Thoracic aorta (tissue), 2 donors: ENCODE results near the gene PCDHAC2. TPM values are rescaled to one million over a fixed set of nuclear protein-coding genes. Genes with fewer than 3 reads are reported as not detected.

Experiments
- ATAC-seq: fragments of 150-250 bp; one replicate; pipeline ENCODE4 v1.8.0; 2017; ENCODE audit warnings: low read depth; ENCODE audit not compliant: insufficient number of reproducible peaks, low FRiP score
- DNase-seq: peaks from one replicate; pipeline ENCODE4 v3.0.0-alpha.2; 2020; ENCODE audit warnings: low spot score
- H3K27ac ChIP-seq, 2 donors: fragments of 200-600 bp; sonication (generic); 1 replicate in 1 of 2; 2 replicates in 1 of 2; pipeline ENCODE4 v1.5.1; 2016; ENCODE audit warnings: mild to moderate bottlenecking in 2 of 2, moderate library complexity in 2 of 2
- H3K27me3 ChIP-seq: fragments of 200-600 bp; sonication (generic); replicated peaks from 2 replicates; pipeline ENCODE4 v1.6.0; 2016; ENCODE audit warnings: mild to moderate bottlenecking; ENCODE audit not compliant: insufficient read depth
- H3K36me3 ChIP-seq: fragments of 200-600 bp; sonication (generic); one replicate; pipeline ENCODE4 v1.5.1; 2016
- H3K4me1 ChIP-seq, 2 donors: fragments of 200-600 bp; sonication (generic); 1 replicate in 1 of 2; 2 replicates in 1 of 2; pipeline versions ENCODE4 v1.5.1 to v1.6.0; 2016; ENCODE audit warnings: low read depth in 2 of 2, mild to moderate bottlenecking in 1 of 2; ENCODE audit not compliant: control insufficient read depth in 1 of 2
- H3K4me3 ChIP-seq: fragments of 200-600 bp; sonication (generic); 2 replicates; pipeline ENCODE4 v1.5.1; 2016; ENCODE audit warnings: mild to moderate bottlenecking
- H3K9me3 ChIP-seq: fragments of 200-600 bp; sonication (generic); 2 replicates; pipeline ENCODE4 v1.5.1; 2016
- total RNA-seq, 2 donors: library from RNA; depleted of rRNA; stranded (reverse); fragments of >200 nt; gene quantifications; one replicate each; pipeline versions ENCODE4 v1.1.0 to v1.2.3, GENCODE V29; 2016
- TF ChIP-seq, protein P1 (sequence below): fragments of 200-600 bp; sonication (generic); IDR thresholded peaks from one replicate; pipeline ENCODE4 v1.5.1; 2019; ENCODE audit warnings: antibody characterized with exemption

Gene PCDHAC2
- total RNA-seq, 2 donors from 2014 or later, result 0.71 TPM; not detected in 1

DNA sequence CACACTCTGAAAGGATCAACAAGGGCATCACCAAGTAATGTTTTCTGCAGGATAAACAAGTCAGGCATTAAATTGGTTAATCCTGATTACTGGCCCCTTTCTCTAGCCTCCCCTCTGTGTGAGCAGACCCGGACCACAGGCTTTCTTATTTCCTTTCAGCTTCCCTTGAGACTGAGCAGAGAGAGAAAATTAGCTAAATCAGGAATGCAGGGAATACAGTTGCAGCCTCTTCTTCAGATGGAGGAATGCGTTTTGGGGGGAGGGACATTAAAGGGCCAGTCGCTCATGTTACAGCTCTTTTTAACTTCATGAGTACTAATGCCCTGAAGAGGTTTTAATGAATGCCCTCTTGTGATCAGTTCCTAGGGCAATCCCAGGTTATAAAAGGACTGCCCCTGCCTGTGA, 19.8 kb downstream of the PCDHAC2 start:
- Histone ChIP-seq H3K4me3 (no peak overlapping the region), H3K27me3 (no peaks in the 10 kb centered on the region), H3K4me1 (no peaks in the 10 kb centered on the region), H3K36me3 (no peaks in the 10 kb centered on the region), H3K27ac (no peak overlapping the region), H3K9me3 (no peaks in the 10 kb centered on the region)
- TF ChIP-seq, protein P1, sequence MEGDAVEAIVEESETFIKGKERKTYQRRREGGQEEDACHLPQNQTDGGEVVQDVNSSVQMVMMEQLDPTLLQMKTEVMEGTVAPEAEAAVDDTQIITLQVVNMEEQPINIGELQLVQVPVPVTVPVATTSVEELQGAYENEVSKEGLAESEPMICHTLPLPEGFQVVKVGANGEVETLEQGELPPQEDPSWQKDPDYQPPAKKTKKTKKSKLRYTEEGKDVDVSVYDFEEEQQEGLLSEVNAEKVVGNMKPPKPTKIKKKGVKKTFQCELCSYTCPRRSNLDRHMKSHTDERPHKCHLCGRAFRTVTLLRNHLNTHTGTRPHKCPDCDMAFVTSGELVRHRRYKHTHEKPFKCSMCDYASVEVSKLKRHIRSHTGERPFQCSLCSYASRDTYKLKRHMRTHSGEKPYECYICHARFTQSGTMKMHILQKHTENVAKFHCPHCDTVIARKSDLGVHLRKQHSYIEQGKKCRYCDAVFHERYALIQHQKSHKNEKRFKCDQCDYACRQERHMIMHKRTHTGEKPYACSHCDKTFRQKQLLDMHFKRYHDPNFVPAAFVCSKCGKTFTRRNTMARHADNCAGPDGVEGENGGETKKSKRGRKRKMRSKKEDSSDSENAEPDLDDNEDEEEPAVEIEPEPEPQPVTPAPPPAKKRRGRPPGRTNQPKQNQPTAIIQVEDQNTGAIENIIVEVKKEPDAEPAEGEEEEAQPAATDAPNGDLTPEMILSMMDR, result no peak
- DNase-seq, result no peak
- ATAC-seq, result no peak

DNA sequence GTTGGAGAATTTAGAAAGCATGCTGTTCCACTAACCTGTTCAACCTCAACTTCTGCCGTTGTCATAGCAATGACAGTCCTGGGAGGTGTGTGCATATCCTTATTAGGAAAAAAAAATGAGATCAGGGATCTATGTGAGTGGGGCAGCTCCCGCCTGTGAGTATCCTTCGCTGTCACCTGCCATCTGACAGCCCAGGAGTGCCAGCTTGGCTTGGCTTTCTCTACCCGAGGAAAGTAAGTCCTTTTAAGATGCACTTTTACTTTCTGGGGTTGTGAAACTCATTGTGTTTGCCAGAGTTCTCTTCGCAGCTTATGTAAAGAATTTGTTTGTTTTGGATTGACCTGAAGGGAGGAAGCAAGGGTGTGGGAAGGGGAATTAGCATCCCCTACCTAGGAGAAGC, 21.8 kb downstream of the PCDHAC2 start:
- Histone ChIP-seq H3K27ac (no peak overlapping the region), H3K4me3 (no peak overlapping the region), H3K27me3 (no peaks in the 10 kb centered on the region), H3K4me1 (no peaks in the 10 kb centered on the region), H3K9me3 (no peaks in the 10 kb centered on the region), H3K36me3 (no peaks in the 10 kb centered on the region)
- DNase-seq (no peak), ATAC-seq (no peak)
- TF ChIP-seq, protein P1, result no peak

DNA sequence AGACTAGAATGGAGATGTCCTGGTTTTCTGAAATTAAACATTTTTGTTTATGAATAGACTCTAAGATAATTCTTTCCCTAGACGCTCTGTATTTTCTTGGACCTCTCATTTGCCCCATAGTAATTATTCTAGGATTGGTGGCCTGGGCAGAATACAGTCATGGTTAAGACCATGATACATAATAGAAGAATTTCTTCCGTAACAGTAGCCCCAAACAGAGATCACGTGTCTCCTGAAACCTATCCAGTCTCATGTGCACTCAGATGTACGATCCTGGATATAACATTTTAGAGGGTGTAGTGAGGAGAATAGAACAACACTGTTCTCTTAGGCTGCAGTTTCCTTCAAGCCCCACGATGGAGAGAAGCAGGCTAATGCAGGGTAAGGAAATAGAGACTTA, 22.3 kb downstream of the PCDHAC2 start:
- H3K4me3 ChIP-seq, result no peak overlapping the region
- no peak for ATAC-seq
- H3K4me1 ChIP-seq, result no peaks in the 10 kb centered on the region
- no peak overlapping the region for H3K27ac ChIP-seq
- H3K27me3 ChIP-seq, result no peaks in the 10 kb centered on the region
- no peak for DNase-seq
- no peaks in the 10 kb centered on the region for H3K9me3 ChIP-seq
- no peaks in the 10 kb centered on the region for H3K36me3 ChIP-seq
- TF ChIP-seq, protein P1, result no peak

DNA sequence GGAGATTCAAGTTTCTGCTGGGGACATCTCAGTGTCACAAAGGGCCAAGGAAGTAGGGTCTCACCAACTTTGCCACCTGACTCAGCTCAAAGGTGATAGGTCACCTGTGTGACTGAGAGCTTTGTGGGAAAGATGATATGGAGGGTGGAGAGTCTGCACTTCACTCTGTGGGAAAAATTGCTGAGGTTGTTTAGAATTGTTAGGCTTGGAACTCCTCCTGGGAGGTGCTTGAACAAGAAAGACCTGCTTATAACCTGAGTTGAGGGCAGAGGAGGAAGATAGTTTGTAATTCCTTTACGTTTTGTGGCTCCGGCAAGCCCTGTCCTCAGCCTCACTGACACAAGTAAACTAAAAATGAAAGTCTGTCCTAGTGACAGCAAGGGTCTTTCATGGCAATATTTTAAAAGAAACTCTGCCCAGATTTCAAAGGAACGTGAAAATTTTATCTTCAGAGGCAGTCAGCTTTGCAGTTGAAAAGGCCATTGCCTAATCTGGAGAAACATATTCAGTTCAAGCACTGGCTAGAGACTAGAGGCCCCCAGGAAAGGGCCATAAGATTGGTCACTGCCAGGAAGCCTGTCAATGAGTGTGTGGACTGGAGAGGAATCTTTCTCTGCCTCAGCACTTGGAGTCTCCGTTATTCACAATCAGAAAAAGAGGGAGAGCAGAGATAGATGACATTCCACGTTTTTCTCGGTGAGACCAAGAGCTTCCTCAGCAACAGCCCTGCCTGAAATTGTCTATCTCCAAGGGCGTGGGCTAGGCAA, 23.2 kb downstream of the PCDHAC2 start:
- Histone ChIP-seq H3K9me3 (no peaks in the 10 kb centered on the region), H3K4me1 (no peaks in the 10 kb centered on the region), H3K27me3 (no peaks in the 10 kb centered on the region), H3K36me3 (no peaks in the 10 kb centered on the region), H3K4me3 (no peak overlapping the region), H3K27ac (no peak overlapping the region)
- TF ChIP-seq, protein P1, result no peak
- no peak for DNase-seq
- no peak for ATAC-seq

DNA sequence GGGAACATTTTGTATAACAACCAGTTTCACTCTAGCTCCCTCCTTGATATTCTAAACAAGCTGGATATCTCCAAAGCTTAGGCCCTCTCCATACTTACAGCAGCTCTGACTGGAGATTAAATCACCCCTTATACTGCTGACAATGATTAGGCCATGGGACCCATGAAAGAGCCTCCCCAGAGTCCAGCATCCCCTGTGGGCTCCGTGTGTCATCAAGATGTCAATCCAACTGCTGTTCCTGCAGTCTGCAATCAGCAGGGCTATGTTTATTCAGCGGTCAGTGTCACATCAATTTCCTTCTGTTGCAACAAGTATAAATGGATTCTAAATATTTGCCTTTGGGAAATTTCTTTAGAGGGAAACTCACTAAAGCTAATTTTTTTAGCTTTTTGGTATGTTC, 26.6 kb downstream of the PCDHAC2 start:
- no peaks in the 10 kb centered on the region for H3K9me3 ChIP-seq
- no peaks in the 10 kb centered on the region for H3K36me3 ChIP-seq
- H3K27me3 ChIP-seq, result no peaks in the 10 kb centered on the region
- TF ChIP-seq, protein P1, result no peak
- no peak for ATAC-seq
- H3K4me3 ChIP-seq, result no peak overlapping the region
- H3K4me1 ChIP-seq, result no peaks in the 10 kb centered on the region
- no peak for DNase-seq
- no peak overlapping the region for H3K27ac ChIP-seq
